NCI-H146 treated with DMSO at 0.1 percent for 48 hours (cell line): Measurements from ENCODE around the gene CLC.
"Not testable (repeated sequence)": the region's sequence is repeated elsewhere in the genome, so short reads cannot be mapped to it uniquely, and the experiment has no call there.

Experiments used
- DNase-seq: peaks from one replicate; lab custom pipeline; 2025; ENCODE audit not compliant: unreplicated experiment; lab: John Stamatoyannopoulos, UW

CLC gene

DNA sequence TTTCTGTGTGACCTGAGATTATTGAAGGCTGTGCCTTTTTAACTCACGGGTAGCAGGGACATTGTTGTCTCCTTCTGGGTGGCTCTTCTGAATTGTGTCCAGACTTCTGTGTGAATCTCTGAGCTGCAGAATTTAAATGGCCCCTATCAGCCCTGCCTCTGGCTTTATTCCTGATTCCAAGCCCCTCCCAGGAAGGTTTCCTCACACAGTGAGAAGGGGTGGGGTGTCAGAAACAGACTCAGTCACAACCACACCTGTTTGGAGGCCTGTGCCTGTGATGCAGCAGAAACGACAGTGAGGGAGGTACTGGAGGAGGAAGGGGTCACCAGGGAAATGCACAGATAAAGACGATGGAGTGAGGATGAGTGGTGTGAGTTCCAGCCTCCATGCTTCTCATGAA lies at the start of gene CLC:
Gene CLC, minus strand, starts transcription at position 139 of the 400 bp plus-strand sequence. Its CDS starts 77 bp downstream, at position 62.
- DNase-seq: no peak

DNA sequence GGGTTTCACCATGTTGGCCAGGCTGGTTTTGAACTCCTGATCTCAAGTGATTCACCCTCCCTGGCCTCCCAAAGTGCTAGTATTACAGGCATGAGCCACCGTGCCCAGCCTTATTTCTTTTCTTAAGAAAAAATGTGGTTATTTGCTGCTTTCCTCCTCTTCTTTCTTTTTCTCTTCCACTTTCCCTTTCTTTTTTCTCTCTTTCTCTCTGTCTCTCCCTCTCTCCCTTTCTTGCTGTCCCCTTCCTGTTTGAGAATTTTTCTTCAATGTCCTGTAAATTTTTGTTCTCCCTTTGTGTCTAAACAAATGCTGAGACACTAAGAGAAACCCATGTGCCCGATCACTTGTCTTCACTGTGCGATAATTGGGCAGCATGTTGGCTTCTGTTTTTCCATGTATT lies 43.1 kb upstream of the CLC start:
- no peak for DNase-seq

DNA sequence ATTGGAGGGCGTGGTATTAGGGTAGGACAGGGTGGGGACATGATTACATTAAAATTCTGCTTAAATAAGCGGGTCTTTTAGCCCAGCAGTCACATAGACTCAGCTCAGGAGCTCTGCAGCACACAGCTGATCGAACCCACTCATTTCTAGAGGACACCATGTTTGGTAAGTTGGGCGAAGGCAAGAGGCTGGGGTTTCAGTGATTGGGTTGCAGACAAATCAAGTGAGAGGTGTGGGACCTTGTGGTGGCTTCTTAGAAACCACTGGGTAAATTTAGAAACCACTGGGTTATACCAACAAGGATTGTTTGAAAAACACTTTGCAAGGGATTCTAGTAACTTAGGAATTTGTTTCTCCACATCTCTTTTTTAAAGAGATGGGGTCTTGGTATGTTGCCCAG lies 40.9 kb upstream of the CLC start, which contains the start of gene LEUTX:
Gene LEUTX, plus strand, starts transcription at position 92 of the 400 bp plus-strand sequence. Its CDS starts 67 bp downstream, at position 159.
- no peak for DNase-seq

GRCh38 chr19:39768786-39769185 lies 31.0 kb upstream of the CLC start:
- peak; percentile 9 for DNase-seq

DNA sequence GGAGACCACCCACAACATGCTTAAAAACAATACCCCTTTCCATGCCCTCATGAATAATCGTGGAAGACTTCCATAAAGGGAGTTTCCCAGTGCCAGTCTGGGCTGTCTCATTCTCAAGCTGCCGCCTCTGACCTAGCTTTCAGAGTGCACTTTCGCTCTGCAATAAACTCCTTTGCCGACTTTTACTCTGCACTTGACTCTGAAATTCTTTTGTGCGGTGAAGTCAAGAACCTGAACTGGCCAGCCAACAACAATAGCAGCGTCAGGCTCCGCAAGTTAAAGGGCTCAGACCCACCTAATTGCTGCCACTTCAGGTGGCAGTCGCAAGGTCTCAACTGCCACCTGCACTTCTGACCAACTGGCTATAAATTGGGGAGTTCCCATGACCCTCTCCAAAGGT lies 30.5 kb upstream of the CLC start:
- no peak for DNase-seq

- DNase-seq: peak; percentile 18
Measured at GRCh38 chr19:39765091-39766076, 27.6 kb upstream of the CLC start.

DNA sequence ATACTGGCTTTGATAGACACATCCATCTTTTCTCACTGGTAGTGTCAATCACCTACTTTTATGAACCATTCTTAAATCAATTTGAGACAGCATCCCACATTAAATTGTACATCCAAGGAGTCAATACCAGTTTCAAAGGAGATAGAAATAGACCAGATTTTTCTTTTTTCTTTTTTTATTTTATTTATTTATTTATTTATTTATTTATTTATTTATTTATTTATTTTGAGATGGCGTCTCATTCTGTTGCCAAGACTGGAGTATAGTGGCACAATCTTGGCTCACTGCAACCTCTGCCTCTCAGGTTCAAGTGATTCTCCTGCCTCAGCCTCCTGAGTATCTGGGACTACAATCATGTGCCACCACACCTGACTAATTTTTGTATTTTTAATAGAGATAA lies 24.0 kb upstream of the CLC start:
- DNase-seq: not testable (repeated sequence)

DNA sequence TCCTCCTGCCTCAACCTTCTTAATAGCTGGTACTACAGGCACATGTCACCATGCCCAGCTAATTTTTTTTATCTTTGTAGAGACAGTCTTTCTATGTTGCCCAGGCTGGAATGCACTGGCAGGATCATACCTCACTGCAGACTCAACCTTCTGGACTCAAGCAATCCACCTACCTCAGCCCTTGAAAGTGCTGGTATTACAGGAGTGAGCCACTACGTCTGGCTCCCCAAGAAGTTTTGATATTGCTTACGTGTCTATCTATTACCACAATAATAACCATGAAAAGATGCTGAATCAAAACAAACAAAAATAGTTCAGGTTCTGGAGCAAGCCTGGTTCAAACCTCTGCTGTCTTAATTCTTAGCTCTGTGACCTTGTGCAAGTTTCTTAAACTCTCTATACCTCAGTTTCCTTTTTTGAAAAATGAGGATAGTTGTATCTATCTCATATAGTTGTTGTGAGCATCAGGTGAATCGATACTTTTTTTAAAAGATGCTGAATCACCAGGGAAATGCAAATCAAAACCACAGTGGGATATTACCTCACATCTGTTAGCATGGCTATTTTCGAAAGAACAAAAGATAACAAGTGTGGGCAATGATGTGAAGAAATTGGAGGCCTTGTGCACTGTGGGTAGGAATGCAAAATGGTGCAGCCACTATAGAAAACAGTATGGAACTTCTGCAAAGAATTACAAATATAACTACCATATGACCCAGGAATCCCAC lies 21.8 kb upstream of the CLC start:
- DNase-seq: no peak

DNA sequence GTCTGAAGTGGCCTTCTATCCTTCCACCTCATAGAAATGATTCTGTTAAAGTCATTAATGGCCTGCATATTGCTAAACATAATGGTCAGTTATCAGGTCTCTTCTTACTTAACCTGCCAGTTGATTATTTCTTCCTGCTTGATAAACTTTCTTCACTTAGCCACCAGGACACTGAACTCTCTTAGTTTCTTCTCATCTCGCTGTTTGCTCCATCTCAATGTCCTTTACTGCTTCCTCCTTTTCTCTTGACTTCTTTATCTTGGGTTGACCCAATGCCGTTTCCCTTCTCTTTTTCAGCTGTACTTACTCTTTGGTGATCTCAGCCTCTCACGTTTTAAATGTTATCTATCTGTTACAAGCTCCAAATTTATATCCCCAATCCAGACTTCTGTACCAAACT lies 17.1 kb upstream of the CLC start:
- DNase-seq: no peak

DNA sequence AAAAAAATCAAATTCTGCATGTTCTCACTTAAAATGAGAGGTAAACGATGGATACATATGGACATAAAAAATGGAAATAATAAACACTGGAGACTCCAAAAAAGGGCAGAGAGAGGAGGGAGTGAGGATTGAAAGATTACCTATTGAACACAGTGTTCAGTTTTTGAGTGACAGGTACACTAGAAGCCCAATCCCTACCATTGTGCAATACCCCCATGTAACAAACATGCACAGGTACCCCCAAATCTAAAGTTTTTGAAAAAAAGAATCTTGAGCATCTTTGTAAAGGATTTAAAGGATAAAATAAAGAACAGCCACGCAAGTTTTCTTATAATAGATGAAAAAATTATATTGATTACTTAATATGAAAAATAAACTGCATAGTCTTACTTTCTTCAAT lies 16.7 kb upstream of the CLC start:
- no peak for DNase-seq

DNA sequence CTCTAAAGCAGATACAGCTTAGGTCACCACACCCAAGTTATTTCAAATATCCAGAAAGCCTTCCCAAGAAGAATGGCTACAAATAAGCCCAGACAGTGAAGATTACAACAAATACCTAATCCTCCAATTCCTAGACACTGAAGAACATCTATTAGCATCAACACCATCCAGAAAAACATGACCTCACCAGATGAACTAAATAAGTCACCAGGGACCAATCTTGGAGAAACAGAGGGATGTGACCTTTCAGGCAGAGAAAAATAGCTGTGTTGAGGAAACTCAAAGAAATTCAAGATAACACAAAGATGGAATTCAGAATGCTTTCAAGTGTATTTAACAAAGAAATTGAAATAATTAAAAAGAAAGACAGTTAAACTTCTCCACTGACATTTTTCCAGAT lies 15.0 kb upstream of the CLC start:
- DNase-seq: no peak

DNA sequence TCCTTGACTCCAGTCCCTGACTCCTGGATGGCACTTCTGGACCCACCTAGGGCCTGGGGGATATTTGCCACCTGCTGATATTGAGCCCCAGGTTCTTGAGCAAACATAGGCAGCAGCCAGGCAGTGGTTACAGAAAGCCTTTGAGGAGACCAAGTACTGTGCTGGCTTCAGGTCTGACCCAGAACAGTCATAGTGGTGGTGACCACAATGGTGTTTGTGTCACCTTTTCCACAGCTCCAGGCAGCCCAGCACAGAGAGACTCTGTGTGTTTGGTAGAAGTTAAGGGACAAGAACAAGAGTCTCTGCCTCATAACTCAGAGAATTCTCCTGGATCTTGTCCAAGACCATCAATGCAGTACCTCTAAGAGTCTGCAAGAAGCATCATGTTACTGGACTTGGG lies 14.6 kb upstream of the CLC start:
- DNase-seq: no peak

DNA sequence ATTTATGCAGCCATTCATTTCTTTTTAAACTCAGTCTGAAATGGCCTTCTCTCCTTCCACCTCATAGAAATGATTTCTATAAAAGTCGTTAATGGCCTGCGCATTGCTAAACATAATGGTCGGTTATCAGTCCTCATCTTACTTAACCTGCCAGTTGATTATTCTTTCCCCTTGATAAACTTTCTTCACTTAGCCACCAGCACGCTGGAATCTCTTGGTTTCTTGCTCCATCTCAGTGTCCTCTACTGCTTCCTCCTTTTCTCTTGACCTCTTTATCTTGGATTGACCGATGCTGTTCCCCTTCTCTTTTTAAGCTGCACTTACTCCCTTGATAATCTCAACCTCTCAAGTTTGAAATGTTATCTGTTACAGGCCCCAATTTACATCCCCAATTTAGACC lies 12.2 kb upstream of the CLC start:
- DNase-seq: no peak

DNA sequence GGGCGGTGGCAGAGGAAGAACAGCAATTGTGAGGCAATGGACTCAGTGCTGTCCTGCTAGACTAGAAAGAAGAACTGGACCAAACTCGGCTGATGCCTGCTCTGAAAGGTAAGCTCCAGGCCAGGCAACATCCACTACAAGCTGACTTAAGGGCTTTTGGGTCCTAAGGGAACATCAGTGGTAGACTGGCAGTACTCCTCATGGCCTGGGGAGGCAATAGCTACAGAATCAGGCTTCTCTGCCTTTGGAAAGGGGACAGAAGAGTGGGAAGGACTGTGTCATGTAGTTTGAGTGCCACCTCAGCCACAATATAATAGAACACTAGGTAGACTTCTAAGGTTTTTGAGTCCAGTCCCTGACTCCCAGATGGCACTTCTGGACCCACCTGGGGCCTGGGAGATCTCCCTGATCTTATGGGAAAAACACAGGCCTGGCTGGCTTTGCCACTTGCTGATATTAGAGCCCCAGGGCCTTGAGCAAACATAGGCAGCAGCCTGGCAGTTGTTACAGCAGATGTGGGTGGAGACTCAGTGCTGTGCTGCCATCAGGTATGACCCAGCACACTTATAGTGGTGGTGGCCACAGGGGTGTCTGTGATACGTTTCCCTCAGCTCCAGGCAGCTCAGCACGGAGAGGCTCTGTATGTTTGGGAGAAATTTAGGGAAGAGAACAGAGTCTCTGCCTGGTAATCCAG lies 9.2 kb upstream of the CLC start:
- peak; percentile 60 for DNase-seq

DNA sequence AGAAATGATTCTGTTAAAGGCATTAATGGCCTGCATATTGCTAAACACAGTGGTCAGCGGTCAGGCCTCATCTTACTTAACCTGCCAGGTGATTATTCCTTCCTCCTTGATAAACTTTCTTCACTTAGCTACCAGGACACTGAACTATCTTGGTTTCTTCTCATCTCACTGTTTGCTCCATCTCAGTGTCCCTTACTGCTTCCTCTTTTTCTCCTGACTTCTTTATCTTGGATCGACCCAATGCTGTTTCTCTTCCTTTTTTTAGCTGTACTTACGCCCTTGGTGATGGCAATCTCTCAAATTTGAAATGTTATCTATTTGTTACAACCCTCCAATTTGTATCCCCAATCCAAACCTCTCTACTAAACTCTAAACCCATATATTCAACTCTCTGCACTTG lies 7.8 kb upstream of the CLC start:
- DNase-seq: no peak

- DNase-seq: no peak
Measured at GRCh38 chr19:39740395-39740794, 2.6 kb upstream of the CLC start.

DNA sequence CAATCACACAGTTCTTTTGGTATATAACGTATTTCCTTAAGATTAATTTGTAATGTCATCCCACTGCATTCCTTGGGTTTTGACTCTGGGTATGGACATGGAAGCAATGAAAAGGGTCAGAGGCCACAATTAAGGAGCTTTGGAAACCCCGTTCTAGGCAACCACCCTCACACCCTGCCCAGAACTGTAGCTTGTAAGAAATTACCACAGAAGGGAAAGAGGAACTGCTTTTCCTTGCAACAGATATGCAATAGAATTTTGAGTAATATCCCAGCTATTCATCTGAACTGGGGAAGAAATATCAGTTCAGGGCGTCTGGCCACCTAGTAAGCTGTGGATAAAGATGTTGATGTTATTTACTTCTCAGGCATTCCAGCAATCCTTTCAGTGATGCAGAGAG lies 985 bp upstream of the CLC start:
- DNase-seq: no peak

DNA sequence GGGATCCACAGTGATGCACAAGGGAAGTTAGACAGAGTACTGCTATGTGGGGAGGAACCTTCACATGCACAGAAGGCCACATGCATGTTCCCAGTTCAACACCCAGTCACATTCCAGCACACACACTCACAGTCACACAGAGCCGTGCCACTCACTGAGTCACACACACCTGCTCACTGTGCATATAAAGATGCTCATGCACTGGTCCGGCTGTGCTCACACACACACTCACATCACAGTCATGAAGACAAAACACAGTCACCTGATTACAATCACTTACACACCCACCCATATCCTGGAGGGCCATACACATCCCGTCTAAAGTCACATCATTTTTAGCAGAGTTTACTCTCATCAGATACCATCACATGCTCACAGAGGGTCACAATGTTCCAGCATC lies 478 bp downstream of the CLC start:
- no peak for DNase-seq

DNA sequence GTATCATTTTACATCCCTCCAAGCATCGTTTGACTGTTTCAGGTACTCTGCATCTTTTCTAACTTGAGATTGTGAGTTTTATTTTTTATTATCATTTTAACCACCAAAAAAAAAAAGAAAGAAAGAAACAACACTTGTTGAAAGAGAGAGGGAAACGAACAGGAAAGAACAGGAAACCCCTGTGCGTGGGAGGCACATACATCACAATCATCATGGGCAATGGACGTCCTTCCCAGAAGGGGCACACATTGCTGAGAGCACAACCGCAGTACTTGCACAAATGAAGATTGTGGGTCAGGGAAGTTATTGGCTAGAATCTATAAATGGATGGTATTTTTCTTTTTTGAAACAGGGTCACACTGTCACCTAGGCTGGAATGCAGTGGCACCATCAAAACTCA lies 1.7 kb downstream of the CLC start:
- DNase-seq: no peak

- DNase-seq: no peak
Measured at GRCh38 chr19:39735688-39736087, 2.1 kb downstream of the CLC start.

DNA sequence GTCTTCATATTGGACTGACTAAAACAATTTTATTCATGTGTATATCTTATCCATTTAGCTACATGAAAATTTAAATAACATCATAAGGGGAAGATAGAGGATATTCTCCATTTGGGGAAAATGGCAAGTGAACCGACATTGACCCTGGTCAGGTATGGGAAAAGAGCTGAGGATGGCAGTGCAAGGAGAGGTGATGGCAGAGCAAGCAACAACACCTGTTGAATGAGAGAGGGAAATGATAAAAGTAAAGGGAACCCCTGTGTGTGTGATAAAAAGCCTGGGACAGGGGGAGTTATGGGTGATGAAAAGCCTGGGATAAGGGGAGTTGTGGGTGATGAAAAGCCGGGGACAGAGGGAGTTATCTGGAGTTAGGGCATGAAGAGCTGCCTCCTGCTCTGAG lies 4.0 kb downstream of the CLC start:
- DNase-seq: no peak

DNA sequence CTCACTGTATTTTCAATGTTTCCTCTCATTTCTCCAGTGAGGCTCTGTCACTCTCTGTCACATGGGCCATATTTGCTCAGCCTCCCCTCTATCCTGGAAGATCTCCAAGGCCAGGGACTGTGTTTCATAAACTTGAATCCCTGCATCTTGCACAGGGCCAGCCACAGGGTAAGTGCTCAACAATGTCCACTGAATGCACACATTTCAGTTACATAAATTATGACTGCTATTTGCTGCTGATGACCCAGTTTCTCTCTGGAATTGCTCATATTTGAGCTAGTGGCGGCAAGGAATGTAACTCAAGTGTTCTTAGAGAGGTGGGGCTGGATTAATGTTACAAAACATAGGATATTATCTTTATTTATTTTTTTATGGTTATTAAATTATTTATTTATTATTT lies 6.1 kb downstream of the CLC start:
- no peak for DNase-seq
